Adipose tissue (tissue), 3 donors: ENCODE data around the gene GCLM. TPM values are rescaled to one million over a fixed set of nuclear protein-coding genes. Genes with fewer than 3 reads are reported as not detected.
"Not testable (repeated sequence)": the region's sequence is repeated elsewhere in the genome, so short reads cannot be mapped to it uniquely, and the experiment has no call there.

Source experiments
- H3K27ac ChIP-seq: one replicate; pipeline ENCODE4 v1.5.1; 2013; ENCODE audit warnings: low read depth, low read length
- WGBS, 3 donors: extraction: QIAGEN DNeasy Blood & Tissue Kit; methylation state at CpG; one replicate each; pipeline ENCODE4 v1.1.7; 2013; 5-methylcytosine and 5-hydroxymethylcytosine counted together
- polyA plus RNA-seq, 3 donors: library from polyadenylated mRNA; stranded (reverse); fragments of 200-250 nt; gene quantifications; one replicate each; pipeline ENCODE4 v1.2.3, GENCODE V29; 2013
- donor health status: healthy with polysubstance abuse.
- donor health status: Bipolar disorder and iron deficiency.
- donor health status: healthy.

Gene GCLM
- polyA plus RNA-seq, 3 donors = 3.7 to 14.8 (median 4.9) TPM

- H3K27ac ChIP-seq = no peak overlapping the region
- WGBS, 3 donors = 27 to 73% (median 30%) methylated on average over 2 of the region's 2 CpGs
Observed at GRCh38 chr1:93904228-93904627, 5.0 kb downstream of the GCLM start.

DNA sequence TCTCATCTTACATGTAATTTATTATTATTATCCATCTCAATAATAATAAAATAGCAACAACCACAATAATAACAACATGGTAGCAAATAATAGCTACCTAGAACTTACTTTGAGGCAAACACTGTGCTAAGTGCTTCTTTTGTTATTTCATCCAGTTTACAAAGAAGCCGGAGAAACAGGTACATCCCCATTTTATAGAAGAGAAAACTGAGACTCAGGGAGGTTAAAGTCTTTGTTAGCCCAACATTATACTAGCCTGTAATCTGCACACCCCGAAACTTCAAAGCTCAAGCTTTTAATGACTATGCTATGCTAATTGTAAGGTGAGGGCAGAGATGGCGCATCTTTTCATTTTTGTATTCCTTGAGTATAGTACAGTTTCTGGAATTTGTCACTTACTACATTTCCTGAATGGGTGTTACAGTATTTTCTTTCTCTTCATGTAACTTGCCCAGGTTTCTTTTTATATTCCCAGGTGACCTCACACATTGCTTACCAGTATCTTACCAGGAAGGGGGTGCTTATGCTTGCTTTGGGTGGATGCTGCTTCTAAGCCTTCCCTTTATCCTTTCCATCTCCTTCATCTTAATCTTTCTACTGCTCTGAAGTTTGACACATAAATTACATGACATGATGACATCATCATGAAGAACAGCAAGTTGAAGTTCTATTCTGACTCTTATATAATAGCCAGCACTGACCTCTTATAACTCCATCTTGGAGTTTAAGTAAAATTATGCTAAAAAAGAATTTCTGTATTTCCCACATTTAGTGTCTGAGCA is 8.3 kb downstream of the GCLM start:
- no peak overlapping the region for H3K27ac ChIP-seq
- WGBS, 3 donors = 95 to 99% (median 97%) methylated on average over 3 of the region's 3 CpGs

DNA sequence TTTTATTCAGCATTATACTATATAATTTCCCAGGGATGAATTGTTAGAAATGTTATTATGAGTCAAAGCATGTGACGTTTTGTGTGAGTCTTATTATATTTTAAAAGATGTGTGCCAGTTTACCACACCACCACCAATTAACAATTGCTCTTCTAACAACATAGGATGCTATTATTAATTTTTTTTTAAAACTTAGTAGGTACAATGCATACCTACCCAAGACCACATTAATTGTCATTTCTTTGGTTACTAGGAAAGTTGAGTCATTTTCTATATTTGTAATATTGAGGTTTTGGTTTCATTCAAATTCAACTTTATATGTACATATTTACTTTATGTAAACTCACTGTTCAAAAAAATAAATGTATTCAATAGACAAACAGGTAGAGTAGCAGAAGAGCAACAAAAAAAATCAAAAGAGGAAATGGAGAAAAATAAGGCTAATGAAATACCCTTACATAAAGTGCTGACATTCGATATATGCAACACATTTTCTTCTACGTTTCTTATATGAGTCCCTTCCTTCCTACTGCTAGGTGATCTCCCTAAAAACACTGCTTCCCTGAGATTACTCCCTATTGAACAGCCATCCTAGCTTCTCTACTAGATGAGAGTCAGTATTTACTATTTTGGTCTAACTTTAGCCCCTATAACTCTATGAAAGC is 9.6 kb downstream of the GCLM start:
- H3K27ac ChIP-seq = no peak overlapping the region
- 71 to 95% (median 80%) methylated on average over 3 of the region's 3 CpGs for WGBS, 3 donors

GRCh38 chr1:93888900-93889299 is 20.3 kb downstream of the GCLM start:
- WGBS, 3 donors = 83 to 87% (median 84%) methylated on average over 6 of the region's 6 CpGs
- no peak overlapping the region for H3K27ac ChIP-seq

DNA sequence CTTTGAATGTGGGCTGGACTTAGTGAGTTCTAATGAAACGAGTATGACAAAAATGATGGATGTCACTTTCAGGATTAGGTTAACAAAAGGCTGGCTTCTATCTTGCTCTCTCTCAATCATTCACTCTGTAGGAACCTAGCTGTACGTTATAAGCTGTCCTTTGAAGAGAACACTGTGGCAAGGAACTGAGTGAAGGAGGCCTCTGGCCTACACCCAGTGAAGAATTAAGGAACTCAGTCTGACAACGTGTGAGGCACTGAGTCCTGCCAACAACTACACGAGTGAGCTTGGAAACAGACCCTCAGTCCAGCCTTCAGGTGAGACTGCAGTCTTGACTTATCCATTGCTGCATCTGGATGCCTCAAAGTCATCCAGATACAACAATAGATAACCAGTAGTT is 27.0 kb downstream of the GCLM start:
- WGBS, 3 donors = 83 to 90% (median 84%) methylated on average over 4 of the region's 4 CpGs
- H3K27ac ChIP-seq = no peak overlapping the region

DNA sequence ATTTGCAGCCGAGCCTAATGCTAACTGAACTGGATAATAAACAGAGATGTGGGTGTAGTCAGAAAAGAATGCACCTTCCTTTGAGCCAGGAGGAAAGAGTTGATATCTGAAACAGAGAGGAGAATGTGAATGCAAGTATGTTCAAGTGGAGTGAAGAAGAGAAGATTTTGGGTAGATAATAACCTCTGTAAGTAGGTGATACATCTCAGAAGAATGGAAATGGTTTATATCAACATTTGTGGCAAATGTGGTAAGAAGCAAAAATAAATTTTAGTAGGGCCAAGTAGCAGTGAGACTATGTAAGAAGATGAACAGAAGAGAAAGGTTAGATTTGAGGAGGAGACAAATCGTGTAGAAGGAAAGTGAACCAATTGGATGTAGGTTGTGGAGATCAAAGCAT is 28.5 kb downstream of the GCLM start:
- H3K27ac ChIP-seq = no peak overlapping the region
- WGBS, 3 donors = 89 to 97% (median 94%) methylated on average over 2 of the region's 2 CpGs

DNA sequence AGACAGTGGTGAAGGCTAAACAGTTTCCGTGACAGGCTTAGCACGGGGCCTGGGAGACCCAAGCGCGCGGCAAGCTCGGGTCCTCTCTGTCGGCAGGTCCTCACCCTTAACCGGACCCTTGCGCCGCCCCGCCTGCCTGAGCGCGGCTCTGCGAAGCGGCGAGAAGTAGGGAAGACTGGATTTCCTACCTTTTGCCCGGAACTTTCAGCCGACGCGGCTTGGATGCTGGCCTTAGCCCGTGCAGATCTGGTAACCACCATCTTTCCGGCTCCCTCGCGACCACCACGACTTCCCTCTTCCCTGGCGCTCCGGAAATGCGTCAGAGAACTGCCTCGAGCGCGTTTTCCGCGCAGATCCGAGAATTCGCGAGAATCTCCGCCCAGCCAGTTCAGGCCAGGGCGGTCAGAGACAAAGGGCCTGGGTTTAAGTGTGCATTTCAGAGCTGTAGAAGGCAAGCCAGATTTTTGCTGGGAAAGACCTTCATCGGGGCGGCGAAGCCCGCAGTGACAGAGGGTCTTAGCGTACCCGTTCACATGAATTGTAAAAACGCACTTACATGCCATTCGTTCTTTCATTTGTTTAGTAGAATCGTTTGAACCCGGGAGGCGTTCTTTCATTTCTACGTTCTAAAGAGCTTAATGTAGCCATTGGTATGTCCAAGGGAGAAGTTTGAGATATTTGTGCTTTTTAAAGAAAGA is 30.2 kb downstream of the GCLM start, which contains the start of gene DNTTIP2:
Gene DNTTIP2, minus strand, starts transcription at position 318 of the 698 bp plus-strand sequence. Its CDS starts 58 bp downstream, at position 260.
- H3K27ac ChIP-seq = peak within 1 kb of the TSS; percentile 91
- 0 to 1% (median 0%) methylated on average over 50 of the region's 50 CpGs for WGBS, 3 donors

DNA sequence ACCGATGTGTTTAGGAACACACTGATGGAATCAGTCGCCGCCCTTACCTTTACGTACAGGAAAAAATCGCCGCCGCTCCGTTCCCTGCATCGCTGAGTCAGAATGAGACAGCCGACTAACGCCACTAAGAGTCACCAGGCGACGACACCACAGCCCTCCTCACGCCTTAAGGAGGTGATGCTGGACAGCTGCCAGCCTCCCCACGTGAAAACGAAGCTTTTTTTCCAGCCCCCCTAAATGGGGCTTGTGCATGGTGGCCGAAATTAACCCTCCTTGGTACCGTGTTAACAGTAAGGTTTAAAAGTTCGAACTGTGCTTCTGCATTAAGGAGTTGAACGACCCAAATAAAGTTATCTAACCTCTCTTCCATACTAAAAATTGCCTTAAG is 30.7 kb downstream of the GCLM start:
- H3K27ac ChIP-seq = peak overlapping the region; percentile 91
- WGBS, 3 donors = 0 to 1% (median 0%) methylated on average over 20 of the region's 20 CpGs

DNA sequence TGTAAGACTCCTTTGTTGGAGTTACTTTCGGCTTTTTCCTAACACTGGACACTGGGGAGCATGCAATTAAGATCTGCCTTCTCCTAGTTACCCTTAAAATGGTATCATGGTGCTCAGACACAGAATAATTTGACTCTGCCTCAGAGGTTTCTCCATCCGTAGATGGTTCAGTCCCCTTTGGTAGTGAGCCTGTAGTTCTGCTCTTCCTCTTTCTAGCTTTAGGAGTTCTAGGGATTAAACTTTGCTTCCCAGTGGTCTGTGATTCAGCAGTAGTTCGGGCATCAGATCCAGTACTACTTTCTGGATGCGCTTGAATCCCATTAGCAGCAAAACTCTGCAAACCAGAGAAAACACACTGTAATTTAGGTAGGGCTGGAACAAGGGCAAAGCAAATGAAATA is 31.7 kb downstream of the GCLM start:
- 86 to 88% (median 87%) methylated on average over 4 of the region's 4 CpGs for WGBS, 3 donors
- H3K27ac ChIP-seq = no peak overlapping the region

DNA sequence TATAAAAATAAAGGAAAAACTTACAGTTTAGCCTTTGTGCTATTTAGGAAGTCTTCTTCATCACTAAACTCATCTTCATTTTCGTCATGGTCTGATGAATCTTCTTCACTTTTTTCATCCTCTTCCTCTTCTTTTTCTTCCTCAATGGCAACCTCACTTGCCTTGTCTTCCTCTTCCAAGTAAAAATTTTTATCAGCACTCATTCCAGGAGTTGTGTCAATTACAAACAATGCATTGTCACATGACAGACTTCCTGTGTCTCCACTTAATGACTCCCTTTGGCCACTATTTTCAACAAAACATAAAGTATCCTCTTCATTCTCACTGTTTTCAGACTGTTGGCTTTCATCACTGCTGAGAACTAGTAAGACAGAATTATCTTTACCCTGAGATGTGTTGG is 33.0 kb downstream of the GCLM start:
- 47 to 92% (median 62%) methylated on average over 1 of the region's 1 CpG for WGBS, 3 donors
- H3K27ac ChIP-seq = no peak overlapping the region

DNA sequence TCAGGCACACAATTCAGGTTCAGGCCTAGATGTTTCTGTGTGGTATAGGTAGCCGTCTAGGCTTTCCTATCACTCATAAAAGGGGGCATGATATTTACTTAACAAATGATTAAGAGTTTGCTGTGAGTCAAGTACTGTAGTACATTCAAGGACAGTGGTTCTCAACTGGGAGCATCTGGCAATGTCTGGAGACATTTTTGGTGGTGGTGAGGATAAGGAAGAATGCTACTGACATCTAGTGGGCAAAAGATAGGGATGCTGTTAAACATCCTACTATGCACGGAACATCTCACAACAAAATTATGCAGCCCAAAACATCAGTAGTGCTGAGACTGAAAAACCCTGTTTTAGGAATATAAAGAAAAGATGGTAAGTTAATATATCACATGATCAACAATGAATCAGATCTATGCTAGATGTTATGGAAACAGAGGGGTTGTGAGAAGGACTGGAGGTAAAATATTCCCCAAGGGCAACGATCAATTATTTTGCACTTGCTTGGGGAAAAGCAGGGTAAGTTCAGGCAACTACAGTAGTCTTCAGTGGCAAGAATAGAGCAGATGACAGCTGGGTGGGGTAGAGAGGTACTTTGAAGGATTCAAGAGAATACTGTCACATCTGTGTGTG is 35.1 kb downstream of the GCLM start:
- WGBS, 3 donors = 58 to 77% (median 75%) methylated on average over 3 of the region's 3 CpGs
- H3K27ac ChIP-seq = no peak overlapping the region

DNA sequence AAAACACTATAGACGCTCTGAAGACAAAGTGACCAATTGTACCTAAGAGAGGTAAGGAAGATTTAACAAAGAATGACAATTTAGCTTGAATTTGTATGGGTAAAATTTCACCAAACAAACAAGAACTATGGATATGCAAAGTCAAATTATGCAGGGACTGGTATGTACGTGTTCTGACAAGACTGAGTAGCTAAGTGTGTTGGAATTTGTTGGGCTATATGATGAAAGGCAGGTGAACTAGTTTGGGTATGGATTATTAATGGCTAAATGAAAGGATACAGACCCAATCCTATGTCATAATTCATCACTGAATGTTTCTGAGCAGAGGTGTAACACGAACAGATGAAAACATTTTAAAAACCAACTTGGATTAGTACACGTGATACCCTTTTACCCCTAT is 37.9 kb downstream of the GCLM start:
- WGBS, 3 donors = 65 to 83% (median 74%) methylated on average over 4 of the region's 4 CpGs
- no peak overlapping the region for H3K27ac ChIP-seq

DNA sequence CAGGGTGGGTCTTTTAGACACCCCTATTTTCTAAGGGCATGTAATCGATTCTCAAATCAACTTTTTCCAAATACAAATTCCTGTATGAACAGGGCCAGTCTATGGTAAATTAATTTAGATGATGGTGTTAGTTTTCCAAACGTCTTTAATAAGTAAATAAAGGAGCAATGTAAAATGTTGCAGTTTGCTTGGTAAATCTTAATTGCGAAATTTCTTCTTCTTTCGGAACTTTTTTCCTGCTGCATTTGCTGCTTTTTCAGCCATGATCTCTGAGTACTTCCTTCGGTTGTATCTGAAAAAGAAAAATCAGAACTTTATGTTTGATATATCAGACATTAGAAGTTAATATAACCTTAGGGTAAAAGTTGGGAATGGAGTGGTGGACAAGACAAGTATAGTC is 39.6 kb downstream of the GCLM start:
- no peak overlapping the region for H3K27ac ChIP-seq
- WGBS, 3 donors = 85 to 88% (median 87%) methylated on average over 5 of the region's 5 CpGs

- H3K27ac ChIP-seq = not testable (repeated sequence)
- WGBS, 3 donors = 92 to 100% (median 92%) methylated on average over 1 of the region's 1 CpG
Observed at GRCh38 chr1:93868492-93868891, 40.7 kb downstream of the GCLM start.

GRCh38 chr1:93865253-93865652 is 44.0 kb downstream of the GCLM start:
- H3K27ac ChIP-seq = no peak overlapping the region
- WGBS, 3 donors = 88 to 97% (median 97%) methylated on average over 5 of the region's 5 CpGs

DNA sequence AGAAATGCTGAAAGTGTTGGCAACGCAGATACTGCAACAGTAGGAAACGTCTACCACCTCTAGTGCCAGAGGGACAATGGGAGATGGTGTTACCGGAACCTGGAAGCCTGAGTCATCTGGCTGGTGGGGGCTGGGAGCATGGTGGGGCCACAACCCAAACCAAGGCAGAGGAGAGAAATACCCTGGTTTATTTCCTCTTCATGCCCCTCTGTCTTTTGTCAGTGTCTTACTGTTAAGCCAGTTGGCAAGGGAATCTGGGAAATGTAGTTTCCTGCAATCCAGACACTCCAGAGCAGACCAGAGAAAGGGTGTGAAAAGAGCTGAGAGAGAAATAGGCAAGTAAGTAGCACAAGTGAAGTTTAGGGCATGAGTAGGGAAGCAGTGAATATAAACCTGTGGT is 45.1 kb downstream of the GCLM start:
- 55 to 66% (median 63%) methylated on average over 3 of the region's 3 CpGs for WGBS, 3 donors
- H3K27ac ChIP-seq = no peak overlapping the region

DNA sequence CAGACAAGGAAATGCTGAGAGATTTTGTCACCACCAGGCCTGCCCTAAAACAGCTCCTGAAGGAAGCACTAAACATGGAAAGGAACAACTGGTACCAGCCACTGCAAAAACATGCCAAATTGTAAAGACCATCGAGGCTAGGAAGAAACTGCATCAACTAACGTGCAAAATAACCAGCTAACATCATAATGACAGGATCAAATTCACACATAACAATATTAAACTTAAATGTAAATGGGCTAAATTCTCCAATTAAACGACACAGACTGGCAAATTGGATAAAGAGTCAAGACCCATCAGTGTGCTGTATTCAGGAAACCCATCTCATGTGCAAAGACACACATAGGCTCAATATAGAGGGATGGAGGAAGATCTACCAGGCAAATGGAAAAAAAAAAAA is 51.6 kb downstream of the GCLM start:
- H3K27ac ChIP-seq = not testable (repeated sequence)
- 66 to 79% (median 71%) methylated on average over 3 of the region's 3 CpGs for WGBS, 3 donors

DNA sequence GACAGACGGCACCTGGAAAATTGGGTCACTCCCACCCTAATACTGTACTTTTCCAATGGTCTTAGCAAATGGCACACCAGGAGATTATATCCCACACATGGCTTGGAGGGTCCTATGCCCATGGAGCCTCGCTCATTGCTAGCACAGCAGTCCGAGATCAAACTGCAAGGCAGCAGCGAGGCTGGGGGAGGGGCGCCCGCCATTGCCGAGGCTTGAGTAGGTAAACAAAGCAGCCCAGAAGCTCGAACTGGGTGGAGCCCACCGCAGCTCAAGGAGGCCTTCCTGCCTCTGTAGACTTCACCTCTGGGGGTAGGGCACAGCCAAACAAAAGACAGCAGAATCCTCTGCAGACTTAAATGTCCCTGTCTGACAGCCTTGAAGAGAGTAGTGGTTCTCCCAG is 53.2 kb downstream of the GCLM start:
- WGBS, 3 donors = 78 to 91% (median 90%) methylated on average over 6 to 8 of the region's 9 CpGs
- not testable (repeated sequence) for H3K27ac ChIP-seq

DNA sequence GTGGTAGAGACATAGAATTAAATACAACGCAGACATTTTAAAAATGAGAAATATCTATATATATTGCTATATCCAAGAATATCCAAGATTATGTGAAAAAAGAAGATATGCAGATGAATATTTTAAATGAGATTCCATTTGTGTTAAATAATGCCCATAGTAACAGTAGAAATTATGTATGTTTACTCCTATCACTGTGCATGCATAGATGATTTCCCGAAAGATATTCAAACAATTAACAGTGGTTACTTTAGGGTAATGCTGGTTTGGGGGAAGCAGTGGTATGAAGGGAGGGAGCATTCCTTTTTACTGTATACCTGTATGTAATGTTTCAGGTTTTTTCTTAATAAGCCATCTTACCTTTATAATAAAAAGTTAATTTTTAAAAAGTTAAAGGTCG is 55.3 kb downstream of the GCLM start:
- WGBS, 3 donors = 91 to 98% (median 92%) methylated on average over 3 of the region's 3 CpGs
- H3K27ac ChIP-seq = no peak overlapping the region
